ENCODE results near the gene CDY1B.
"Not testable (repeated sequence)": the region's sequence is repeated elsewhere in the genome, so short reads cannot be mapped to it uniquely, and the experiment has no call there.

The CDY1B gene, protein sequence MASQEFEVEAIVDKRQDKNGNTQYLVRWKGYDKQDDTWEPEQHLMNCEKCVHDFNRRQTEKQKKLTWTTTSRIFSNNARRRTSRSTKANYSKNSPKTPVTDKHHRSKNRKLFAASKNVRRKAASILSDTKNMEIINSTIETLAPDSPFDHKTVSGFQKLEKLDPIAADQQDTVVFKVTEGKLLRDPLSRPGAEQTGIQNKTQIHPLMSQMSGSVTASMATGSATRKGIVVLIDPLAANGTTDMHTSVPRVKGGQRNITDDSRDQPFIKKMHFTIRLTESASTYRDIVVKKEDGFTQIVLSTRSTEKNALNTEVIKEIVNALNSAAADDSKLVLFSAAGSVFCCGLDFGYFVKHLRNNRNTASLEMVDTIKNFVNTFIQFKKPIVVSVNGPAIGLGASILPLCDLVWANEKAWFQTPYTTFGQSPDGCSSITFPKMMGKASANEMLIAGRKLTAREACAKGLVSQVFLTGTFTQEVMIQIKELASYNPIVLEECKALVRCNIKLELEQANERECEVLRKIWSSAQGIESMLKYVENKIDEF

DNA sequence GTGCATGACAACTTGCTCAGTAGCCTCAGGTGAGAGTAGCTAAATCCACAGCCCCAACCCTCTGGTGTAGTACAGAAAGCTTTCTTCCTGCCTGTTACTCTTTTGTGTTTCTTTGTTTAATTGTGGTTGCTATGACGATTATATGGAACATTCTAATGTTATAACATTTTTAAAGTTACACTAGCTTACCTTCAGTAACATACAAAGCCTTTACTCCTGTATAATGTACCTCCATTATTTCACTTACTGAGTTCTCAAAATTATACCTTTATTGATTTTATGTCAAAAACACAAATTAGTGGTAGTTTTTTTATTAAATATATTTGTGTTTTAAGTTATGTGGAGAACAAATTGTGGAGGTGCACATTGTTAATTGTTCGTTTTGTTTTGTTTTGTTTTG is at the start of gene CDY1B:
CDY1B (minus strand) TSS at position 101 of the 400 bp plus-strand sequence. CDS start 331 bp downstream, outside the sequence.
- not testable (repeated sequence) for DNase-seq

DNA sequence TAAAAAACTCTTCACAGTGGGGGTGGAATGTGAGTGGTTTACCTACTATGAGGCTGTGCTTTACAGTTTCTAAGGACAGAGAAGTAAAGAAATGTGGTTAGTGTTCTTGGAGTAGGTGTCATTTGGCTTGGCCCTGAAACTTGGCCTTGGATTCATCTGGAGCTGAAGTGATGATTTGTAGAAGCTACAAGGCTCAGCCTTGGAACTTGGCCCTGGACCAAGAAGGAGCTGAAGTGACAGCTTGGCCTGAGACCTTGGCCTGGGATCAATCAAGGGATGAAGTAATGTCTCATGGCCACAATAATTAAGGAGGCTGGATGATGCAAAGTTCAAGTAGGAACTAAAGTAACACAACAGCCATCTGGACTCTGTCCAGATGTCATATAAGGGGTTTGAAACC is 1.7 kb upstream of the CDY1B start:
- not testable (repeated sequence) for DNase-seq

DNA sequence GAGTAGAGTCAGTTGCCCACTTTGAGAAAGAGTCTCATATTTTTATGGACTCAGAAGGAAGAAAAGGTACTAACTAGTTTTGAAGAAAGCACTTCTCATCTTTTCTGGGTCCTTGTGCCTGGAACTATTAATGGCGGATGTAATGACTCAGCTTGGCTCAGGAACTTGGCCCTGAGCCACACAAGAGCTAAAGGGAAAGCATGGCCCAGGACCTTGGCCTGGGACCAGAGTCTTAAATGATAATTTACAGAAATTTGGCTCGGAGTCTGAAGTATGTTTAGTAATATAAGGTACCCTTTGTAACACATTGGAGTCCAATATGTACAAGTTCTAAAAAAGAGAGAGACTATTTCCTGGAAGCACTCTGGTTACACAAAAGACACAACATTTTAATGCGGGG is 4.6 kb downstream of the CDY1B start:
- not testable (repeated sequence) for DNase-seq

DNA sequence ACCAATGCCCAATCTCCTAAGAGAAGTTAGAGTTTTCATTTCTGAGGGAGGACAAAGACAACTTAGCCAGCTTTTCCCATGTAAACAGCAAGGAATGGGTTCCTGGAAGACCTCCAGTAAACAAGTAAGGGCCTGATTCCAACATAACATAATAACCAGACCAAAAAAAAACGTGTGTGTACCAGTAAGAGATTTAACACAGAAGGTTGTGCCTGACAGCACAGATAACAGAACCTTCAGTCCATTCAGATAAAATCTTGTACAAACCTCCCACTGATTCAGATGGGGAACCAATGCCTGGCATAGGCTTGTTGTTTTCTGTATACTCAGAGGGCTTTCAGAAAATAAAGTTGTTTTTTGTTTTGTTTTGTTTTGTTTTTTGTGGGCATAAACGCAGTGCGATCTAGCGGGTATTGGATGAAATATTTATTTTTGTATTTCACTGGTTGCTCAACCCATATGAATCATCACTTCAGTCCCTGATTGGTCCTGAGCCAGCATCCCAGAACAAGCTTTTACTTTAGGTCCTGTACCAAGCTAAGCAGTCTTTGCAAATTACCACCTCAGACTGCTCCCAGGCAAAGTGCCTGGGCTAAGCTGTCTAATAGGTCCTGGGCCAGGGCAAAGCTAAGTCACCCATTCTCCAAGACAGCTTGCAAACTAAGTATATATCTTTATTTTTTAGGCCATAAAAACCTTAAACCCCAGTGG is 8.7 kb downstream of the CDY1B start:
- DNase-seq, result not testable (repeated sequence)

DNA sequence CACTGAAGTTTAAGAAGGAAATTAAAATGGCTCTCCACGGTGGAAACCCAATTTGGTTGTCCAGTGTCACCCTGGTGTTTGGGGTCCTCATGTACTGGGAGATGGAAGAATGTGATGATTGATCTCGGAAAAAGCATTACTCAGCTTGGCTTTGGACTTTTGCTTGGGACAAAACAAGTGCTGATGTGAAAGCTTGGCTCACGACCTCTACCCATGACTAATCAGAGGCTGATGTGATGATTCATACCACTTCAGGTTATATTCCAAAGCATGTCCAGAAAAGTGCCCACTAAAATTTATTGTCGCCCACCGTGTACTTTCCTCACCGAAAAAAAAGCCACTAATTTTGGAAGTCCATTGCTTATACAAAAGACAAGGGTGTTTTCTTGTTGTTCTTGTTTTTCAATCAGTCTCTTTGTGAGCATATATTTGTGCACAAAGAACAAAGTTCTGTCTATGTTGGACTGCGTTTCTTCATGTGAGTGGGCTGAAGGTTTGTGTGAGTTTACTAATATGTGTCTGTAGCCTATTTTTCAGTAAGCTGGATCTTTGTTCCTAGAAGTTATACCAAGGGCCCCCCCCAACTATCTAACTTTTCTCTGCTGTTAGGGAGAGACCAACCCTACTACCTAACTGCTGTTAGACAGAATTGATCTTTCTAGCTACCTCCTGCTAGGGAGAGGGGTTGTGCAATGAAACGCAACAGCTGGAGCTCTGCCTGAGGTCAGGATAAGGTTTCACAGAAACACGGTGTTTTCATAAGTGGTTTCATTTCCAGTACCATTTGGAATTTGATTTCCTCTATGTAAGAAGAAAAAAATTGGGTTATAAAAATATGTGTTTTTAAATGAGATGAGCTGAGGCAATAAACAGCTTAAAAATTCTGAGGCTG is 21.4 kb downstream of the CDY1B start:
- not testable (repeated sequence) for DNase-seq

Data from NCI-H2107 (cell line).